ENCODE measurements around the gene CCHCR1.

- TF ChIP-seq POLR2A (IDR thresholded peaks at IDR 0.05; ENCODE audit: low read depth, low read length) (no peak), POLR2AphosphoS5 (IDR thresholded peaks at IDR 0.05; ENCODE audit: low read depth, low read length) (no peak)
Measured at GRCh38 chr6:31180500-31180899, 22.9 kb upstream of the CCHCR1 start.
